ENCODE results near the gene ENO4. TPM values are rescaled to one million over a fixed set of nuclear protein-coding genes. Genes with fewer than 3 reads are reported as not detected.

The ENO4 gene
- total RNA-seq, 1 experiment from 2014 or later = 0.22 TPM

GRCh38 chr10:116926426-116926825, 77.1 kb downstream of the ENO4 start:
- no peak for TF ChIP-seq REST (IDR thresholded peaks at IDR 0.05; ENCODE audit: low read depth)
- TF ChIP-seq FOSL1 (IDR thresholded peaks at IDR 0.05; ENCODE audit: low read depth) = no peak
- TF ChIP-seq ATF3 (IDR thresholded peaks at IDR 0.05) = no peak
- TF ChIP-seq ELF1 (IDR thresholded peaks at IDR 0.05; ENCODE audit: borderline replicate concordance, low read depth) = no peak
- no peak for TF ChIP-seq CBX3 (IDR thresholded peaks at IDR 0.05; ENCODE audit: low read depth)
- ChIA-PET CTCF (no interaction called here), POLR2A (no interaction called here), RAD21 (ENCODE audit: low non-redundant PET in 1 of 2, low total read pairs in 2 of 2, uncharacterized antibody in 2 of 2, unreplicated experiment in 2 of 2) (no interaction called here)
- no peak overlapping the region for H3K9ac ChIP-seq (ENCODE audit: low read length)
- H3K36me3 ChIP-seq (ENCODE audit: control insufficient read depth in 1 of 2, insufficient read depth in 2 of 2, low read length in 2 of 2) = peaks cover 25 to 26% of the 10 kb centered on the region in 2 experiments; a peak in 3 of 4 replicates
- no peak overlapping the region for H3K4me3 ChIP-seq (replicated peaks in 1 of 2; ENCODE audit: low read depth in 1 of 2, low read length in 2 of 2)
- no peaks in the 10 kb centered on the region for H3K9me3 ChIP-seq (ENCODE audit: control insufficient read depth in 1 of 2, insufficient read depth in 1 of 2, low read depth in 1 of 2, low read length in 2 of 2)
- no peak overlapping the region for H3K4me2 ChIP-seq (ENCODE audit: low read length)
- ATAC-seq (no peak), DNase-seq (ENCODE audit: low read depth, low spot score) (no peak)
- no peak overlapping the region for H3K27ac ChIP-seq (ENCODE audit: low read depth, low read length)
- 0 out of 4 replicates have a peak, but pooled peaks cover 0 to 2% of the 10 kb centered on the region in 2 experiments for H3K4me1 ChIP-seq (ENCODE audit: control insufficient read depth in 1 of 2, insufficient read depth in 2 of 2, low read length in 2 of 2)
- no peaks in the 10 kb centered on the region for H3K79me2 ChIP-seq (ENCODE audit: insufficient read depth, low read length)
- H4K20me1 ChIP-seq (ENCODE audit: insufficient read depth) = no peaks in the 10 kb centered on the region
- intact Hi-C loops (cut with micrococcal nuclease) = no loop called here
- H3K9me2 ChIP-seq (ENCODE audit: insufficient read depth) = no peaks in the 10 kb centered on the region
- no TSS peak for BruUV-seq (replicated peaks)
- H2AFZ ChIP-seq (ENCODE audit: low read depth, low read length, poor library complexity, severe bottlenecking) = no peak overlapping the region
- H3K27me3 ChIP-seq (ENCODE audit: insufficient read depth, low read length) = no peaks in the 10 kb centered on the region

GRCh38 chr10:116931806-116932205, 82.5 kb downstream of the ENO4 start:
- DNase-seq (ENCODE audit: low read depth, low spot score) (no peak), ATAC-seq (no peak)
- Histone ChIP-seq H3K4me3 (replicated peaks in 1 of 2; ENCODE audit: low read depth in 1 of 2, low read length in 2 of 2) (no peak overlapping the region), H3K9me2 (ENCODE audit: insufficient read depth) (no peaks in the 10 kb centered on the region), H3K4me2 (ENCODE audit: low read length) (no peak overlapping the region), H3K79me2 (ENCODE audit: insufficient read depth, low read length) (no peaks in the 10 kb centered on the region), H3K27me3 (ENCODE audit: insufficient read depth, low read length) (no peaks in the 10 kb centered on the region), H3K9me3 (ENCODE audit: control insufficient read depth in 1 of 2, insufficient read depth in 1 of 2, low read depth in 1 of 2, low read length in 2 of 2) (no peaks in the 10 kb centered on the region), H4K20me1 (ENCODE audit: insufficient read depth) (no peaks in the 10 kb centered on the region), H3K36me3 (ENCODE audit: control insufficient read depth in 1 of 2, insufficient read depth in 2 of 2, low read length in 2 of 2) (peaks cover 20 to 22% of the 10 kb centered on the region in 2 experiments; a peak in 3 of 4 replicates), H2AFZ (ENCODE audit: low read depth, low read length, poor library complexity, severe bottlenecking) (no peak overlapping the region), H3K27ac (ENCODE audit: low read depth, low read length) (no peak overlapping the region), H3K4me1 (ENCODE audit: control insufficient read depth in 1 of 2, insufficient read depth in 2 of 2, low read length in 2 of 2) (0 out of 4 replicates have a peak, but pooled peaks cover 0 to under 1% of the 10 kb centered on the region in 2 experiments), H3K9ac (ENCODE audit: low read length) (no peak overlapping the region)
- ChIA-PET RAD21 (ENCODE audit: low non-redundant PET in 1 of 2, low total read pairs in 2 of 2, uncharacterized antibody in 2 of 2, unreplicated experiment in 2 of 2) (no interaction called here), CTCF (no interaction called here), POLR2A (no interaction called here)
- BruUV-seq (replicated peaks) = no TSS peak
- intact Hi-C loops (cut with micrococcal nuclease) = no loop called here
- TF ChIP-seq YY1 (IDR thresholded peaks at IDR 0.05; ENCODE audit: extremely low read depth, insufficient replicate concordance, low read depth, low read length) = no peak
- no peak for TF ChIP-seq ZBTB33 (IDR thresholded peaks at IDR 0.05; ENCODE audit: extremely low read depth, insufficient replicate concordance, low read length)
- no peak for TF ChIP-seq CTCF (IDR thresholded peaks at IDR 0.05 in 2 of 3, conservative IDR thresholded peaks at IDR 0.05 in 1 of 3; ENCODE audit: borderline replicate concordance in 1 of 3, insufficient read depth in 1 of 3, low read depth in 2 of 3, low read length in 2 of 3)
- TF ChIP-seq EZH2phosphoT487 (IDR thresholded peaks at IDR 0.05; ENCODE audit: borderline replicate concordance) = no peak
- TF ChIP-seq EGR1 (IDR thresholded peaks at IDR 0.05; ENCODE audit: low read depth) = no peak
- TF ChIP-seq FOSL1 (IDR thresholded peaks at IDR 0.05; ENCODE audit: low read depth) = no peak
- no peak for TF ChIP-seq ELF1 (IDR thresholded peaks at IDR 0.05; ENCODE audit: borderline replicate concordance, low read depth)
- no peak for TF ChIP-seq ZNF274 (IDR thresholded peaks at IDR 0.05; ENCODE audit: low read depth, low read length)

Measured in HCT116 (cell line).